GM12872 (cell line): ENCODE results near the gene CIAO2A.

Source experiments
- TF ChIP-seq, protein P1 (sequence below): IDR thresholded peaks from 3 replicates; pipeline ENCODE4 v1.5.1; 2011; ENCODE audit warnings: low read depth, mild to moderate bottlenecking, low read length, moderate library complexity; ENCODE audit not compliant: insufficient read depth

CIAO2A gene

DNA sequence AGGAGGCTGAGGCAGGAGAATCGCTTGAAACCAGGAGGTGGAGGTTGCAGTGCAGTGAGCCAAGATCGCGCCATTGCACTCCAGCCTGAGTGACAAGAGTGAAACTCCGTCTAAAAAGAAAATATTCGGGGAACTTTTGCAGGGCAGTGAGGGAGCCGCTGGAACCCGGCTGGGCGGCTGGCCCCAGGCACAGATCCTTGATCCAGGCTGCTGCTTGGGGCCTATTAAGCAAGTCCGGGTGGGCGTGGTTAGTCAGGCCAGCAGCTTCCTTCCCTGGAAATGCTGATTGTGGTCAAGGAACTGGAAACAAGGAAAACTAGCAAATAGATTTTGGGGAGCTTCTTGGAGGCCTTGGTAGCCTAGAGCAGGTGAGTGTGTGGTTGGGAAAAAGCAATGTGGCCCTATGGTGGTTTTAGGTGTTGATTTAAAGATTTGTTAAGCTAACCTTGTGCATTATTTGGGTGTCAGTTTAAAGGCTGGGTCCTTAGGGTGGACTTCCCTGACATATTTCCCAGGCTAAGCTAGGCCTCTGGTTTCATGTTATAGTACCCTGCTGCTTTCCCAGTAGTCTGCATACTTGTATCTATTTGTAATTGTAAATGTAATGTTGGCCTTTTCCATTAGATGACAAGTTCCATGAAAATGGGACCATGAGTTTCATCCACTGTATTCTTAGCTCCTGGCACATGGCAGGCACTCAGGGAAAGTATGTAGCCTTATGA is 40.1 kb upstream of the CIAO2A start:
- TF ChIP-seq, protein P1, sequence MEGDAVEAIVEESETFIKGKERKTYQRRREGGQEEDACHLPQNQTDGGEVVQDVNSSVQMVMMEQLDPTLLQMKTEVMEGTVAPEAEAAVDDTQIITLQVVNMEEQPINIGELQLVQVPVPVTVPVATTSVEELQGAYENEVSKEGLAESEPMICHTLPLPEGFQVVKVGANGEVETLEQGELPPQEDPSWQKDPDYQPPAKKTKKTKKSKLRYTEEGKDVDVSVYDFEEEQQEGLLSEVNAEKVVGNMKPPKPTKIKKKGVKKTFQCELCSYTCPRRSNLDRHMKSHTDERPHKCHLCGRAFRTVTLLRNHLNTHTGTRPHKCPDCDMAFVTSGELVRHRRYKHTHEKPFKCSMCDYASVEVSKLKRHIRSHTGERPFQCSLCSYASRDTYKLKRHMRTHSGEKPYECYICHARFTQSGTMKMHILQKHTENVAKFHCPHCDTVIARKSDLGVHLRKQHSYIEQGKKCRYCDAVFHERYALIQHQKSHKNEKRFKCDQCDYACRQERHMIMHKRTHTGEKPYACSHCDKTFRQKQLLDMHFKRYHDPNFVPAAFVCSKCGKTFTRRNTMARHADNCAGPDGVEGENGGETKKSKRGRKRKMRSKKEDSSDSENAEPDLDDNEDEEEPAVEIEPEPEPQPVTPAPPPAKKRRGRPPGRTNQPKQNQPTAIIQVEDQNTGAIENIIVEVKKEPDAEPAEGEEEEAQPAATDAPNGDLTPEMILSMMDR: no peak

DNA sequence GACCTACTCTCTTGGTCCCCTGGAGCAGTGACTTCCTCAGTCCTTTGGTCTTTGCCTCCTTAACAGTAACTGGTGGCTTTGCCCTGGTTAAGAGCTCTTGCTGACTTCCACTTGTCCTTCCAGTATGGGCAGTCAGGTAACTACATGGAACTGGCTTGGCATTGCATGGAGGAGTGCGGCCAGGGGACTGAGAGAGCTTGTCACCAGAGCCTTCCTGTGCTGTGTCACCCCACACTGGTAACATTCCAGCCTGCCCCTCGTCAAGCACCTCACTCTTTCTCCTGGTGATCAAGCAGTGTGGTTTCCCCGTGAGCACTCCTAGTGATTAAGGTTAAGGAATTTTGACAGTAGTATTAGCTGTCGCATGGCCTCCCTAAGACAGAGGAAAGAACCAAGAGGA is 38.6 kb upstream of the CIAO2A start:
- TF ChIP-seq, protein P1: no peak

DNA sequence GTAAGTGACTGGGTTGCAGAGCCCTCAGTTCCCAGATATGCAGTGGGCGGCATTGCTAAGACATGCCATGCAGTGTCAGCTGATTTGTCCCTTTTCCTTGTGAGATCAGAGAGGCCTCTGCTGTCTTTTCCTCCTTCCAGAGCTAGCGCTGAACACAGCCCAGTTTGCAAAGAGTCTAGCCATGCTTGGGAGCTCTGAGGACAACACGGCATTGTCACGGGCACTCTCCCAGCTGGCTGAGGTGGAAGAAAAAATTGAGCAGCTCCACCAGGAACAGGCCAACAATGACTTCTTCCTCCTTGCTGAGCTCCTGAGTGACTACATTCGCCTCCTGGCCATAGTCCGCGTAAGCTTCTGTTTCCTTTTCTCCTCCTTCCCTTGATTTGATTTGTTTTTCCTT is 37.9 kb upstream of the CIAO2A start:
- TF ChIP-seq, protein P1: no peak

DNA sequence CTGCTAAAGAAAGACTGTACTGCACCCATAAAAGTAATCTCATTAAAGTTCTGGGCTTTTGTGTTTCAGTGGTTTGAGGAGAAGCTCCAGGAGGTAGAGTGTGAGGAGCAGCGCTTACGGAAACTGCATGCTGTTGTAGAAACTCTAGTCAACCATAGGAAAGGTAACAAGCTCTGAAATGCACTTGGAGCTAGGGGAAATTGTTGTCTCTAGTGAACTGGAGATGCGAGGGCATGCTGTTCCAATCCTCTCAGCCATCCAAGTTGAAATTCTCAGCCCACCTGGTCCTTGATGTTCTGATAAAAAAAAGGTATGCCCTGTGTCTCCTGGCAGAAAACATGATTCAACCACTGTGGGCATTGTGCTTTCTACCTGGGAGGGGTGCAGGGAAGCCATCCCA is 36.5 kb upstream of the CIAO2A start:
- TF ChIP-seq, protein P1: no peak

DNA sequence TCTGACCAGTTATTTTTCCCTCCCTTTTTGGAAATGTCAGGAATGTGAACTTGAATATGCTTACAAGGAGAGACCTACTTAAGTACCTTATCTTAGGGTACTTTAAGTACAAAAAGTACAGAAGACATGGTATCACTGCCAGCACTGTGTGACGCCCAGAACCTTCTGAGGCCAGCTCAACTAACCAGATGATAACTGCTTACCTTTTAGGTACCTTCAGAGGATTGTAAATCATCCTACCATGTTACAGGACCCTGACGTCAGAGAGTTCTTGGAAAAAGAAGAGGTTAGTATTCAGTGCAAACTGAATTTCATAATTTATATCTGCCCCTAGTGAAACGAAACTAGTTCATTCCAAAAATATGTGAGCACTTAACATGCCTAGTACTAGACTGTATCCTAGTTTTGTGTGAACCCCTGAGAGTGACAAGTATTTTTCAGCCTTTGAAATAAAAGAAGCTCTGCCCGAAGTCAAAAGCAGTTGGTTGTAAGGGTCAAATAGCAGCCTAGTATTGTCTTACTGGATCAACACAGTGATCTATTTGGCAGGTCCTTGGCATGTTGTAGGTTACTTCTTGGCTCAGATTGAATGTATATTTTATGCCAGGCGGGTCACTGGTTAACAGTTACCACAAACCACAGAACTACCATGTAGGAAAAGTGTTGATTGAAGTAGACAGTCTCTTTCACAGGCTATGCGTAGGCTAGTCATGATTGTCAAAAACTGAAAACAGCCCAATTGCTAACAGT is 34.1 kb upstream of the CIAO2A start:
- TF ChIP-seq, protein P1: no peak

DNA sequence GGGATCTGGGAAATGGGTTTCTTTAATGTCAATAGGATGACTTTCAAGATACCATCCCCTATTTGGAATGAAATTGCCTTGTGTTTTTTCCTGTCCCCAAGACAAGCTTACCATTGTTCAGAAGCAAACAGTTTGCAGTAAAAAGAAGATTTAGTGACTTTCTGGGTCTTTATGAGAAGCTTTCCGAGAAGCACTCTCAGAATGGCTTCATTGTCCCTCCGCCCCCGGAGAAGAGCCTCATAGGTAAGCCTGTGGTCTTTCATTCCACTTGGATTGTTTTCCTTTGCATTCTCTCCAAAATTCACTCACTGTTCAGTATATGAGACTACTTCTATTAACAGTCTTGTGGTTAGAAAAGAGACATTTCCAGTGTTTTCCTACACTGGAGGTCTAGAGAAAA is 32.3 kb upstream of the CIAO2A start:
- TF ChIP-seq, protein P1: no peak

DNA sequence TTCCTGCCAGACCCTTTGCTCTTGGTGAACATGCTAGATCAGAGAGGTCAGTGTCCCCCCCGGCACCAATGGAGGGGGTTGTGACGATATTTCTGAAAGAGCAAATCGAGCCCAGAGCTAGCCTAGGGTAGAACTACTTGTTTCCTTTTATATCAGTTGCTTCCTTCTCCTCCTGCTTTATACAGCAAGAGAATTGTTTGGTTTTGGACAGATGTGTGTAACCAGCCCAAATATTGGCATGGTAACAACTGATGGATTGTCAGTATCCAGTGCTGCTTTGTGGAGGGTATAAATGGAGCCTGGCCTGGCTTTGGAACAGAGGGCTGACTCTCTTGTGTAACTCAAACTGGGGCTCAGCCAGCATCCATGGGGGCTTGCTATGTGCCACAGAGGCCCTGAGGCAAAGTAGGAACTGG is 29.3 kb upstream of the CIAO2A start:
- TF ChIP-seq, protein P1: no peak
